Fibroblast of lung (primary cell): ENCODE data around the gene MAML2.

Experiments used
- CTCF ChIP-seq, 2 donors: IDR thresholded peaks in 1 of 2; conservative IDR thresholded peaks in 1 of 2; 1 replicate in 1 of 2; 2 replicates in 1 of 2; pipeline ENCODE4 v1.5.1; 2011 to 2012; ENCODE audit warnings: low read length in 2 of 2, control low read depth in 1 of 2, inconsistent platforms in 1 of 2, low read depth in 1 of 2, mild to moderate bottlenecking in 1 of 2
- EZH2 ChIP-seq: IDR thresholded peaks from 2 replicates; pipeline ENCODE4 v1.5.1; 2012; ENCODE audit warnings: low read length, control low read depth, mild to moderate bottlenecking; ENCODE audit errors: missing control alignments

DNA sequence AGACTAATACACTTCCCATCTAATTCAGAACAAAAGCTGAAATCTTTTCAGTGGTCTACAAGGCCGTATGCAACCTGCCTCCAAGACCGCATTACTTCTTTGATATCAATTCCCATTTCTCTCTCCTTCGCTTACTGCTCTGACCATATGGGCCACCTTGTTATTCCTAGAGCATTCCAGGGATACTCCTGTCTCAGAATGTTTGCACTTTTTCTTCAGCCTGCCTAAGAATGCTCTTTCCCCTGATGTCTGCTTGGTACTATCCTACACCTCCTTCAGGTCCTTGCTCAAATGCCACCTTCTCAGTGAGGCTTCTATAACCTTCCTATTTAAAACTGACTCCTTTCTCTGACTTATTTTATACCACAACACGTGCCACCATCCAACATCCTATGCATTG, 71.2 kb downstream of the MAML2 start:
- no peak for TF ChIP-seq EZH2
- no peak for TF ChIP-seq CTCF (conservative IDR thresholded peaks at IDR 0.05 in 1 of 2, IDR thresholded peaks at IDR 0.05 in 1 of 2; ENCODE audit: low read depth in 1 of 2, low read length in 2 of 2)
